Medulla oblongata (tissue), 1 donor: ENCODE data around the gene B3GALT6.

Source experiments
- DNase-seq: peaks from one replicate; pipeline ENCODE4 v3.0.0-alpha.2; 2015; ENCODE audit errors: extremely low spot score

The B3GALT6 gene

GRCh38 chr1:1231400-1232207, 433 bp upstream of the B3GALT6 start, which contains the start of gene SDF4:
Gene SDF4 (minus strand): TSS chr1:1232001. CDS start chr1:1228772, 3,229 bp downstream.
- DNase-seq: peak; percentile 97

- no peak for DNase-seq
Observed at GRCh38 chr1:1232796-1233566, 944 bp downstream of the B3GALT6 start.

DNA sequence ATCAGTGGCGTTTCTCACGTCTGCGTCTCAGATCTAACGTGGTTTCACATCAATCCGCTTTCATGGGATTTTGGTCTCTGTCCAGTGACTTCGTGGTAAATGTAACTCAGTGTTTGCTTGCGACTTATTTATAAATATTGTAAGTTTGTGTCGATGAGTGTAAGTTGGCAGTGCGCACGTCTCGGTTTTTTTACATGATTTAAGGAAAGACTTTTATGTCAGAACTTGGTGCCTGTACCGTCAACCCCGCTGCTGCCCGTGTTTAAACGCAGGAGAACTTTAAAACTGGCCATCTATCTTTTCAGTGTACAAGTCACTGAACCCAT, 1.5 kb downstream of the B3GALT6 start:
- DNase-seq: no peak

GRCh38 chr1:1234180-1234808, 2.3 kb downstream of the B3GALT6 start:
- DNase-seq: no peak

DNA sequence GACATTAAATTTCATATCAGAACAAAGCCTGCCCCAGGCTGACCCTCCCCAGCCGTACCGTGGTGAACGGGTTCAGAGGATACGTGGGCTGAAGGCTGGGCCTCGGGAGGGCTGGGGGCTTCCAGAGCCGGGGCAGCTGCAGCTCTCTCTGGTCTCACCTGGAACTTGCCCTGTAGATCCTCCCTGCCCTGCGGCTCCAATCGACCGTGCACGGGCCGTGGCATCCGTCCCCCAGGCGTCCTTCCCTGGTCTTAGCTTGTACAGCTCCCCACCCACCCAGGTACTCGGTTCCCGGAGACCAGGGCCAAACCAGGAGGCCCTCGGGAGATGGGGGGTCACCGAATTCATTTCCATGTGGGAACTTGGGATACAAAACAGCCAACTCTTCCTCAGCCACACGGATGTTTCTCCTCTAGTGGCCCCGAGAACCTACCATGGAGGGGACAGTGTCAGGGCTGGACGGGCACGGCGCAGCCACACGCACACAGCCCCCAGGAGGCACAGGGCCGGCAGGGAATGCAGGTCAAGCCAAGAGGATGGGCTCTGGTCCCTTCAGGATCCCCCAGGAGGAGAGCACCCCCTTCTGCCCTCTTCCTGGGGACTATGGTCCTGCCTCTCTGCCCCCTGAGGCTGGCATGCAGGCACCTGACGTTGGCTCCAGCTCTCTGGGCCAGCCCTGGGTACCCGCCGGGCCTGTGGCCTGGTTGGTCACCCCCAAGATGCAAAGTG, 3.1 kb downstream of the B3GALT6 start:
- DNase-seq: no peak

DNA sequence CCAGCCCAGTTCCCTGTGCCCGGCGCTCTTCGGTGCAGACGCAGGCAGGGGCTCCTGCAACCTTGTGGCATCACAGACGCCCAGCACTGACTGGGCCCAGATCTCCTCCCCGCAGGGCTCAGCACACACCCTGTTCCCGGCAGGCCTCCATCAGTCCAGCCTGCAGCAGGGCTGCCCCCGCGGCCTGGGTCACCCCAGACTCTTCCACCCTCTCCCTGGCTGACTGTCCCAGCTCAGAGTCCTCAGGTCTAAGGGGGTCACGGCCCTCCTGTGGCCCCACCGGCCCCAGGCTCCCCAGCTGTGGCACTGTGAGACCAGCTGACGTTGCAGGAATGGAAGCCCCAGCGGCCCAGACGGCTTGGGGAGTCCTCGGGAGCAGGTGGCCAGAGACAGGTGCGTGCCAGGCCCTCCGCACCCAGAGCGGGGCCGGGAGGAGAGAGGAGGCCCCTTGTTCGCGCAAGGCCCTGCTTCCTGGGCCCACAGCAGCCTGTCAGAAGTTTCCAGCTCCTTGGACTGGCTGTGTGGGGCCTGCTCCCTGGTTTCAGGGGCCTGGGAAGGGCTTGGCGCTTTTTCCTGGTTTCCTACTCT, 4.2 kb downstream of the B3GALT6 start:
- no peak for DNase-seq

GRCh38 chr1:1236945-1237873, 5.2 kb downstream of the B3GALT6 start:
- DNase-seq: no peak

GRCh38 chr1:1237874-1238701, 6.1 kb downstream of the B3GALT6 start:
- no peak for DNase-seq

DNA sequence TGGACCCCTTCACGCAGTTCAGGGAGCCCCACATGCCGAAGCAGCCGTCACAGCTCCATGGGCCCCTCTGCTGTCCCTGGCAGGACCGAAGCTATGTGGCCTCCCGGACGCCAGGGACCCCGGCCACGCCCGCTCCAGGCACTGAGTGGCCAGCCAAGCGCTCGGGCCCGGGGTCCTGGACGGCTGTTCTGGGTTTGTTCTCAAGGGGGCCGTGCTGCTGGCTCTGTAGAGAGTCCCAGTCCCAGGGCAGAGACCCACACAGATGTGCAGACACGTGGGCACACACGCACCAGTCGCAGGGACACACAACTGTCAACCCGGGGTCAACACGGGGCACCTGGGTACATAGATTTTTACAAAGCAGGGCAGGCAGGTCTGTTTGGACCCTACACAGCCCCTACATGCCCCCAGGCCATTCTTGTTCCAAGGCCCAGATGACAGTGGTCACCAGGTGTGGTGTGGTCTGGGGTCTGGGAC, 6.7 kb downstream of the B3GALT6 start:
- DNase-seq: no peak

GRCh38 chr1:1239227-1239613, 7.2 kb downstream of the B3GALT6 start:
- DNase-seq: no peak

GRCh38 chr1:1239614-1240347, 7.7 kb downstream of the B3GALT6 start:
- DNase-seq: no peak

DNA sequence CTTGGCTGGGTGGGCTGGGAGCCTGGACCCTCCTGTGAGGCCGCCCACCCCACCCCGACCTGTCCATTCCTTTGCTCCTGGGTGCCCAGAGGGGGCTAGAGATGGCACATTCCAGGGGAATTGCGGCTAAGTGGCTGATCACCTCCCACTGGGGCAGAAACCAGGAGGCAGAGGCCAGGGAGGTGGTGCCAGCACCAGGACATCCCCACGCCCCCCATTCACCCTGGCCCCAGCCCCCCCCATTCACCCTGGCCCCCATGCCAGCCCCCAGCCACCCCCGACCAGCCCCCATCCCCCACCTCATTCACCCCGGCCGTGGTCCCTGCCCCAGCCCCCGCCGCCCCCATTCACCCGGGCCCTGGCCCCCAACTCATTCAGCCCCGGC, 8.3 kb downstream of the B3GALT6 start:
- DNase-seq: no peak

DNA sequence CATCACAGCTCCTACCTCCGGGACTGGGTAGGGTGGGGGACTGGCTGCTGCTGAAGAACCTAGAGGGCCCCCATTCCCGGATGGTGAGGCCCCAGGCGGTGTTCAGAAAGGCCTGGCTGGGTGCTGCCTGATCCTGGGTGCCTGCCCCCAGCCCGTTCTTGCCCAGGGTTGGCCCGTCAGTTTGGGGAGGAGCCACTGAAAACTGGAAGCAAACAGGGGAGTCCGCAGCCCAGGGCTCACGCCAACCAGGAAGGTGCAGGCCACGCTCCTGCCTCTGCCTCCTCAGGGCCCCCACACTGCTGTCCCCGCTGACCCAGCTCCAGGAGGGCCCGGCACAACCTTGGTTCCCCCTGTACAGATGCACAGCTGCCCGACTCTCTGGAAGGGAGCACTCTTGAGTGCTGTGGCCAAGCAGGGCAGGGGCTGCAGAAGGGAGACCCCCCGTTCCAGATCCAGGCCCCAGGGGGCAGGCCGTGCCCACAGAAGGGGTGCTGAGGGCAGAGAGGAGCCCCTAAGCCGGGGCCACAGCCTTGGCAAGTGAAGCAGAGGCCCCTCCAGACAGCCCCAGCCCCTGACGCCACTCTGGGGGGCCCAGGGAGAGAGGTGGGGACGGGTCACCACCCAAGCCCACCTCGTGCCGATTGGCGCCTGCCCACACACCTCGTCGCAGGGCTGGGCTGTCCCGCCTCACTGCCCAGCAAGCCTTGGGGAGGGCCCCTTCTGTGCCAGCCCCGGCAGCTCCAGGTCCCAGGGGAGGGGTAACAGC, 9.0 kb downstream of the B3GALT6 start:
- no peak for DNase-seq

DNA sequence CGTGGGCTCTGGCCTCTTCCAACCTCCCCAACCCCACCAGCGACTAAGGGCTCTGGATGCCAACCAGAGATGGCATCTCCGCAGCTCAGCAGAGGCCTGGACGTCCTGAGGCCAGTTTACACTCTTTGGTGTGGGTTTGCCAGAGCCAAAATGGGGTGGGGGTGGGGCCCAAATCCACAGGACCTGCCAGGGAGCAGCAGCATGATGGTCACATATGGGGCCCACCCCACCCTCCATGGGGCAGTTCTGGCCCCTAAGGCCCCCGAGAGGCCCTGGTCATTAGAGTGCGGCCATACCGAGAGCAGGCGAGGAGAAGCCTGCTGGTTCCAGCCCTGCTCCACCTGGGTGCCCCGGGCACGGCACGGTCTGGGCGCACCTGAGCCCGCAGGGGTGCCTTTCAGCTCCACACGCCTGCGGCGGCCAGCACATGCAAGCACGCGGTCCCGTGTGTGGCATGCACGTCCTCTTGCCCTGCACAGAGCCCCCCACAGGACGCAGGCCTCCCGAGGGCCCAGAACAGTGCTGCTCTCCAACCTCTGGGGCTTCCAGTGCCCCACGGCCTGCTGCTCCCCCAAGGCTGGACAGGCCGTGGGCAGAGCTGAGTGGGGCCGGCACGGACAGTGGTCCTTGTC, 9.7 kb downstream of the B3GALT6 start:
- no peak for DNase-seq

GRCh38 chr1:1242461-1243265, 10.6 kb downstream of the B3GALT6 start:
- no peak for DNase-seq

DNA sequence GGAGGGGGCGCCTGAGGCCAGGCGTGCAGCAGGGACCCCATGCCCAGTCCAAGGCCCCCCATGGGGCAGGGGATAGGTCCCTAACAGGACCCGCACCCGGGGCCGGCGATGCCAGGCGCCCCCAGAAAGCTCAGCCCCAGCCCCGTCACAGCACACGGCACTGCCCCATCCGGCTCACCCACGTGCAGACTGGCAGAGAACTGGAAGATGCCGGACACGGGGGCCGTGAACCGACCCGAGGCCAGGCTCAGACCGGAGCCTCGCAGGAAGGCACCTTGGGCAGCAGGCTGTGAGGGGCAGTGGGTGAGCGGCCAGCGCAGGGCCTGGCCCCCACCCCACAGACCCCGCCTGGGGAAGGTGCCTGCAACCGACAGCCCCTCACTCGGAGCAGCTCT, 11.2 kb downstream of the B3GALT6 start:
- DNase-seq: no peak

- DNase-seq: no peak
Observed at GRCh38 chr1:1243807-1244191, 11.8 kb downstream of the B3GALT6 start.
